ENCODE data around the gene TMEM238L. TPM values are rescaled to one million over a fixed set of nuclear protein-coding genes. Genes with fewer than 3 reads are reported as not detected.

The TMEM238L gene
- total RNA-seq, 2 donors from 2014 or later: not detected

DNA sequence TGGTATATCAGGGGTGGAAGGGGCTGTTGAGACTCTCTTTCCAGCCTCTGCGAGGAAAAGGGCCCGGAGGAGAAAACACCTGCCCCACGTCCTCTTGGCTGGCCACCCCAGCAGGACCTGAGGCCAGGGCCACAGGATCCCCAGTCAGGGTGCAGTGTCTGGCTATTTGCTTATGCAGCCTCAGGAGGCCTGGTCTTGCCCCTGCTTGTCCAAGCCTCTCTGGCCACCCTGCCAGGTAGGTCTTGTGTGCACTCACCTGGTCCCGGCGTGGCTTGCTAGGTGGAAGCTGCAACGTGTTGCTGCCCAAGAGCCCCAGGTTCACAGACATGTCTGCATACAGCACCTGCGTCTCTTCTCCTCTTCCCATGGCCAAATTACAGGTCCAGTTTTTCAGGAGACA lies 549 bp downstream of the TMEM238L start:
- Histone ChIP-seq H3K4me3 (no peak overlapping the region), H3K27me3 (no peaks in the 10 kb centered on the region)
- TF ChIP-seq CTCF (IDR thresholded peaks at IDR 0.05): no peak

DNA sequence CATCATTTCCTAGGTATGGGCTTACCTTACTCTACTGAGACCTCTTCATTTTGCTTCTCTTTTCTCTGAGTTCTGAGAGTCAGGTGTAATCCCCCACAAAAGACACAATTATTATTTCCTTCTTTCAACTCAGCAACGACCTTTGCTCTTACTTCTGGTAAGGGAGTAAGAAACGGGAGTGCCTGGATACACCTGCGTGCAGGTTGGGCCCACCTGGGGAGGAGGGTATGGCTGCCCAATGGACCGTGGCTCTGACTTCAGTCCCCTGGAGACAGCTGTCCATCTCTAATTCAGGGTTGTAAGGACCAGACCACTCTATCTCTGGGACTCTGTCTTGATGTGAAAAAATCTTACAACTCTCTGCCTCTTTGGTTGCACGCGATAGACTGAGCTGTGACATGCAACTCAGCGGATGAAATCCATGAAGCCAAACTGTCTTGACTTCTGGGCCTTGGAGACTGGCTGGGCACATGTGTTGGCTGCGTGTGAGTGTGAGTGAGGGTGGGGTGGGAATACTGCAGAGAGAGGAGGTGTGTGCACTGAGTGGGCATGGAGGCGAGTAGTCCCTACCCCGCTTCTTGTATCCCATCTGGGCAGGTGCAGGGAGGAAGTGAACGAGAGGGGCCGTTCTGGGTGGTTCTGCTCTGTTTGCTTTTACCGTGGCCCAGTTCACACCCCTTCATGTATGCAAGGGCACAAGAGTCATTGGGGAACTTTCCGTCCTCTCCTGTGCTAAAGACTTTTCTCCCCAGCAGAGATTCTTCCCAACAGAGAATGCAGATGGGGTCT lies 1.2 kb downstream of the TMEM238L start:
- H3K27me3 ChIP-seq: no peaks in the 10 kb centered on the region
- H3K4me3 ChIP-seq: no peak overlapping the region
- H3K9me3 ChIP-seq: no peaks in the 10 kb centered on the region
- no peak for DNase-seq (ENCODE audit: low spot score)
- no peak for TF ChIP-seq CTCF (IDR thresholded peaks at IDR 0.05)
- peaks cover 0 to 9% of the 10 kb centered on the region in 2 donors for H3K4me1 ChIP-seq
- no peak overlapping the region for H3K27ac ChIP-seq
- H3K36me3 ChIP-seq: no peaks in the 10 kb centered on the region

More for the DNA sequence above, 549 bp downstream of the TMEM238L start:
- H3K36me3 ChIP-seq: no peaks in the 10 kb centered on the region
- H3K27ac ChIP-seq: no peak overlapping the region
- no peak for DNase-seq (ENCODE audit: low spot score)
- peaks cover 0 to 3% of the 10 kb centered on the region in 2 donors for H3K4me1 ChIP-seq
- H3K9me3 ChIP-seq: no peaks in the 10 kb centered on the region

DNA sequence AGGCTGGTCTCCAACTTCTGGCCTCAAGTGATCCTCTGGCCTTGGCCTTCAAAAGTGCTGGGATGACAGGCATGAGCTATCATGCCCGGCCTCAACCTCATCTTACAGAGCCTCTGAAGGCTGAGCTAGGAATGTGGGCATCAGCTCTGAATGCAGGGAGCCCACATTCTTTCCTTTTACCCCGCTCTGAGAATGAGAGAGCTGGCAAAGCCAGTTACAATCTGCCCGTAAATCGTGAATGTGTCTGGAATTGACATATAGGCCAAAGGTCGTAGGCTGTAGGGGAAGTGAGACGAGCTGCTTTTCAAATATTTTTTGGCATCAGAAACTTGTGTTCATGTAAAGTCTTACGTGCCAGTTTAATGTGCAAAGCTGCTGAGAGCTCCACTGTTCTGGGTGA lies 4.5 kb downstream of the TMEM238L start:
- no peak for TF ChIP-seq CTCF (IDR thresholded peaks at IDR 0.05)
- DNase-seq (ENCODE audit: low spot score): no peak
- Histone ChIP-seq H3K4me3 (no peak overlapping the region), H3K27ac (no peak overlapping the region), H3K4me1 (peaks cover 0 to 11% of the 10 kb centered on the region in 2 donors), H3K27me3 (no peaks in the 10 kb centered on the region), H3K36me3 (no peaks in the 10 kb centered on the region), H3K9me3 (no peaks in the 10 kb centered on the region)

DNA sequence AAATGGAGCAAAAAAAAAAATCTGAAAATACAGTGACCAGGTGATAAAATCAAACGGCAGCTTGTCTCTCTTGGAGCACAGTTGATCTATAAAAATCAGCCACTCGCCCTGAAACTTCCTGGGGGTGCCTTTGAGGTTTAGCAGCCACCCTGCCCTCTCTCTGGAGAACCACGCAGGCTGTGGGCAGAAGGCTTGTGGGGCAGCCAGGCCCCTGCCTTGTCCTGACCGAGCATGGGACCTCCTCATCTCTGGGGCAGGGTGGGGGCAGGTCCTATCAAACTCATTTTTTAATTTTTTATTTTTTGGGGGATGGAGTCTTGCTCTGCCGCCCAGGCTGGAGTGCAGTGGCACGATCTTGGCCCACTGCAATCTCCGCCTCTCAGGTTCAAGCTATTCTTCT lies 5.0 kb downstream of the TMEM238L start:
- TF ChIP-seq CTCF (IDR thresholded peaks at IDR 0.05): no peak
- no peak for DNase-seq (ENCODE audit: low spot score)
- Histone ChIP-seq H3K27me3 (no peaks in the 10 kb centered on the region), H3K4me3 (no peak overlapping the region), H3K36me3 (no peaks in the 10 kb centered on the region), H3K27ac (no peak overlapping the region), H3K4me1 (peaks cover 0 to 11% of the 10 kb centered on the region in 2 donors), H3K9me3 (no peaks in the 10 kb centered on the region)

DNA sequence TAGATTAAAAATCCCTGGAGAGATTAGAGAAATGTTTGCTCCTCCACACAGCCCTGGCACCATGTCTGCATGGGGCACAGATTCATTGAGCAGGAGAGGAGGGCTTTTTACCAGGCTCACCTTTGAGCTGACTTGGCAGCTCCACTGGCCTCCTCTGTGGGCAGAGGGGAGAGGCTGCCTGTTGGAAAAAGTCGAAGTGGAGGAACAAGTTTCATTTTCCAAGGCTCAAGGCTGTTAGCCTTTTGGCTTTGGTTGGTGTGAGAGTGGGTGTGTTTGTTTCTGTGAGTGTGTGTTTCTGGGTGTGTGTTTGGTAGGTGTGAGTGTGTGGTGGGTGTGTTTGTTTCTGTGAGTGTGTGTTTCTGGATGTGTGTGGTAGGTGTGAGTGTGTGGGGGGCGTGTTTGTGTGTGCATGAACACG lies 5.6 kb downstream of the TMEM238L start:
- H3K27me3 ChIP-seq: no peaks in the 10 kb centered on the region
- H3K36me3 ChIP-seq: no peaks in the 10 kb centered on the region

More for the DNA sequence above, 5.6 kb downstream of the TMEM238L start:
- TF ChIP-seq CTCF (IDR thresholded peaks at IDR 0.05): no peak
- no peak for DNase-seq (ENCODE audit: low spot score)
- H3K27ac ChIP-seq: no peak overlapping the region
- no peaks in the 10 kb centered on the region for H3K9me3 ChIP-seq
- no peak overlapping the region for H3K4me3 ChIP-seq
- peaks cover 0 to 11% of the 10 kb centered on the region in 2 donors for H3K4me1 ChIP-seq
